Endothelial cell of umbilical vein (primary cell): ENCODE results near the gene TSPO. TPM values are rescaled to one million over a fixed set of nuclear protein-coding genes. Genes with fewer than 3 reads are reported as not detected.

Source experiments
- BruUV-seq: library from RNA; stranded (reverse); fragments of 400-500 nt; replicated peaks from 2 replicates; lab custom pipeline; 2021; lab: Mats Ljungman, UMichigan
- CTCF ChIA-PET: fragments of 300-600, 350-600 bp; sonication (Branson Sonifier 250); formaldehyde crosslinking; loops from one replicate; lab custom pipeline; 2021; ENCODE audit warnings: antibody characterized with exemption, inconsistent platforms; lab: Charles Lee
- POLR2A ChIA-PET: fragments of 300-600, 350-600 bp; sonication (Branson Sonifier 250); formaldehyde crosslinking; loops from one replicate; lab custom pipeline; 2021; ENCODE audit warnings: antibody characterized with exemption, inconsistent platforms; lab: Charles Lee
- DNase-seq: peaks from one replicate; pipeline ENCODE4 v3.0.0-alpha.2; 2011; ENCODE audit warnings: low read depth, low spot score
- FAIRE-seq: peaks from 2 replicates; lab custom pipeline; 2011; peaks lifted over from hg19 to GRCh38; lab: Jason Lieb, UNC
- H2AFZ ChIP-seq: 2 replicates; pipeline ENCODE4 v1.6.0; 2012; ENCODE audit warnings: low read depth, low read length, control low read depth, inconsistent platforms
- H3K27ac ChIP-seq: 2 replicates; pipeline ENCODE4 v1.5.1; 2011; ENCODE audit warnings: low read depth, mild to moderate bottlenecking, control low read depth, low read length, moderate library complexity; ENCODE audit not compliant: insufficient read depth
- H3K27me3 ChIP-seq, 2 experiments: 2 replicates each; pipeline versions ENCODE4 v1.6.0 to v1.6.1; 2011; ENCODE audit warnings: low read length in 2 of 2, mixed read lengths in 1 of 2; ENCODE audit not compliant: control insufficient read depth in 2 of 2, insufficient read depth in 2 of 2
- H3K36me3 ChIP-seq, 2 experiments: 2 replicates in 1 of 2; 3 replicates in 1 of 2; pipeline ENCODE4 v1.5.1; 2011; ENCODE audit warnings: low read length in 2 of 2, mild to moderate bottlenecking in 1 of 2, moderate library complexity in 1 of 2; ENCODE audit not compliant: control insufficient read depth in 2 of 2, insufficient read depth in 2 of 2; ENCODE audit errors: extremely low read depth in 1 of 2
- H3K4me1 ChIP-seq: 3 replicates; pipeline ENCODE4 v1.5.1; 2011; ENCODE audit warnings: mild to moderate bottlenecking, low read length; ENCODE audit not compliant: control insufficient read depth, insufficient read depth; ENCODE audit errors: extremely low read depth
- H3K4me2 ChIP-seq: 2 replicates; pipeline ENCODE4 v1.6.1; 2011; ENCODE audit warnings: low read length, control low read depth, mixed read lengths; ENCODE audit not compliant: insufficient read depth
- H3K4me3 ChIP-seq, 3 experiments: fragments of 200-600 bp in 1 of 3; sonication (generic), shearing (Covaris generic) in 1 of 3; replicated peaks in 1 of 3; 2 replicates each; pipeline ENCODE4 v1.5.1; 2011 to 2016; ENCODE audit warnings: control low read depth in 3 of 3, low read length in 3 of 3, mild to moderate bottlenecking in 2 of 3, inconsistent platforms in 1 of 3, low read depth in 1 of 3, moderate library complexity in 1 of 3; ENCODE audit not compliant: insufficient read depth in 1 of 3
- H3K79me2 ChIP-seq: 2 replicates; pipeline ENCODE4 v1.6.0; 2012; ENCODE audit warnings: low read length, inconsistent platforms; ENCODE audit not compliant: control insufficient read depth, insufficient read depth
- H3K9ac ChIP-seq: replicated peaks from 2 replicates; pipeline ENCODE3; 2011; ENCODE audit warnings: low read length, control low read depth; ENCODE audit not compliant: insufficient read depth; ENCODE audit errors: extremely low read depth
- H3K9me1 ChIP-seq: replicated peaks from 3 replicates; pipeline ENCODE4 v1.6.0; 2011; ENCODE audit warnings: mild to moderate bottlenecking, low read length; ENCODE audit not compliant: control insufficient read depth, insufficient read depth; ENCODE audit errors: extremely low read depth
- H3K9me3 ChIP-seq: replicated peaks from 2 replicates; pipeline ENCODE4 v1.5.1; 2012; ENCODE audit warnings: low read length, inconsistent platforms; ENCODE audit not compliant: control insufficient read depth, insufficient read depth
- H4K20me1 ChIP-seq: replicated peaks from 2 replicates; pipeline ENCODE3; 2011; ENCODE audit warnings: mild to moderate bottlenecking, low read length; ENCODE audit not compliant: control insufficient read depth, insufficient read depth; ENCODE audit errors: extremely low read depth
- EZH2 ChIP-seq: IDR thresholded peaks from 2 replicates; pipeline ENCODE4 v1.6.1; 2012; ENCODE audit warnings: borderline replicate concordance, low read depth, mild to moderate bottlenecking, moderate library complexity, low read length, inconsistent platforms; ENCODE audit not compliant: severe bottlenecking
- FOS ChIP-seq: IDR thresholded peaks from 2 replicates; pipeline ENCODE4 v1.6.1; 2011; ENCODE audit warnings: mild to moderate bottlenecking, low read length, moderate library complexity, borderline replicate concordance; ENCODE audit not compliant: insufficient read depth
- GATA2 ChIP-seq: IDR thresholded peaks from 2 replicates; pipeline ENCODE4 v1.7.0; 2011; ENCODE audit warnings: low read depth, mild to moderate bottlenecking, moderate library complexity, mixed read lengths, low read length; ENCODE audit not compliant: insufficient read length, insufficient read depth
- JUN ChIP-seq: IDR thresholded peaks from 2 replicates; pipeline ENCODE4 v1.6.1; 2011; ENCODE audit warnings: borderline replicate concordance, low read depth; ENCODE audit not compliant: insufficient read length, insufficient read depth
- MYC ChIP-seq: IDR thresholded peaks from one replicate; pipeline ENCODE4 v1.6.1; 2011; ENCODE audit warnings: mild to moderate bottlenecking, low read depth, low read length
- POLR2A ChIP-seq: IDR thresholded peaks from 2 replicates; pipeline ENCODE4 v1.6.1; 2012; ENCODE audit warnings: low read depth, mild to moderate bottlenecking, control low read depth, low read length
- POLR2AphosphoS5 ChIP-seq: IDR thresholded peaks from 2 replicates; pipeline ENCODE4 v1.6.1; 2012; ENCODE audit warnings: low read depth, mild to moderate bottlenecking, control low read depth, low read length, moderate library complexity; ENCODE audit not compliant: insufficient read depth
- dilution Hi-C: fragments of 300-500 bp; cut with MboI; formaldehyde crosslinking; loops from one replicate; pipeline ENCODE4 v1.15.0; 2019; ENCODE audit warnings: low sequenced_read_pairs; ENCODE audit not compliant: extremely low pct_ligation_motif_present
- intact Hi-C: fragments of 100-400 bp; cut with micrococcal nuclease; formaldehyde crosslinking; loops from one replicate; pipeline ENCODE4 v1.10.0; 2022
- polyA plus RNA-seq, 4 experiments: library from polyadenylated mRNA; depleted of rRNA in 3 of 4; stranded (reverse) in 3 of 4; unstranded in 1 of 4; fragments of >200 nt; gene quantifications; 2 replicates each; pipeline versions ENCODE4 v1.2.1 to v1.2.3, GENCODE V29; 2011 to 2012; ENCODE audit warnings: missing spikeins in 1 of 4
- total RNA-seq: library from RNA; stranded (reverse); gene quantifications from 2 replicates; pipeline ENCODE4 v1.2.3, GENCODE V29; 2021
- TF ChIP-seq, protein P1 (sequence below): IDR thresholded peaks from 2 replicates; pipeline ENCODE4 v1.6.1; 2011; ENCODE audit not compliant: insufficient read depth, insufficient read length
- TF ChIP-seq, protein P2 (sequence below), 2 donors: IDR thresholded peaks; 1 replicate in 1 of 2; 2 replicates in 1 of 2; pipeline ENCODE4 v1.5.1; 2011; ENCODE audit warnings: low read length in 2 of 2, mild to moderate bottlenecking in 2 of 2, moderate library complexity in 2 of 2, control low read depth in 1 of 2, inconsistent platforms in 1 of 2, low read depth in 1 of 2; ENCODE audit not compliant: insufficient read depth in 1 of 2; ENCODE audit errors: extremely low read depth in 1 of 2

TSPO gene
- total and polyA plus RNA-seq, 2 donors (not counting 3 experiments of a cell fraction or from before 2014, with no cell fraction given) = 328 to 720 TPM

DNA sequence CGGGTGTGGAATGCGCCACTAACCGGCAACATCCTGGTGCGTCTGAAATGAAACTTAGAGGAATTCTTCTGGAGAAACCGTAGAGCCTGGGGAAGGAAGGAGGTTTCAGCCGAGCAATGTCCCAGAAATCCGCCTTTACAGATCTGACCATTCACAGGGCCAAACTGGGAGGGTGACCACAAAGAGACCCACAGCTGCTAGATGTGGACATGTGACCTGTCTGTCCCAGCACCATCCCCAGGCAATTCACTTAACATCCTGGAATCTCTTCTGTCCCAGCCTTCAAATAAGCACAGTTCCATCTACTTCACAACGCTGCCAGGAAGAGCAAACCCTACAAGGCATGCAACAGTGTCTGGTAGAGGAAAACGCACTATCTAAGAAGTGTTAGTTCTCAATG is 18.0 kb upstream of the TSPO start:
- no peaks in the 10 kb centered on the region for H3K79me2 ChIP-seq

More for the DNA sequence above, 18.0 kb upstream of the TSPO start:
- TF ChIP-seq POLR2AphosphoS5 = no peak
- TF ChIP-seq POLR2A = no peak
- TF ChIP-seq GATA2 = no peak
- no peak for TF ChIP-seq EZH2
- TF ChIP-seq, protein P1, sequence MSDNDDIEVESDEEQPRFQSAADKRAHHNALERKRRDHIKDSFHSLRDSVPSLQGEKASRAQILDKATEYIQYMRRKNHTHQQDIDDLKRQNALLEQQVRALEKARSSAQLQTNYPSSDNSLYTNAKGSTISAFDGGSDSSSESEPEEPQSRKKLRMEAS = no peak
- no peak for TF ChIP-seq FOS
- TF ChIP-seq, protein P2, sequence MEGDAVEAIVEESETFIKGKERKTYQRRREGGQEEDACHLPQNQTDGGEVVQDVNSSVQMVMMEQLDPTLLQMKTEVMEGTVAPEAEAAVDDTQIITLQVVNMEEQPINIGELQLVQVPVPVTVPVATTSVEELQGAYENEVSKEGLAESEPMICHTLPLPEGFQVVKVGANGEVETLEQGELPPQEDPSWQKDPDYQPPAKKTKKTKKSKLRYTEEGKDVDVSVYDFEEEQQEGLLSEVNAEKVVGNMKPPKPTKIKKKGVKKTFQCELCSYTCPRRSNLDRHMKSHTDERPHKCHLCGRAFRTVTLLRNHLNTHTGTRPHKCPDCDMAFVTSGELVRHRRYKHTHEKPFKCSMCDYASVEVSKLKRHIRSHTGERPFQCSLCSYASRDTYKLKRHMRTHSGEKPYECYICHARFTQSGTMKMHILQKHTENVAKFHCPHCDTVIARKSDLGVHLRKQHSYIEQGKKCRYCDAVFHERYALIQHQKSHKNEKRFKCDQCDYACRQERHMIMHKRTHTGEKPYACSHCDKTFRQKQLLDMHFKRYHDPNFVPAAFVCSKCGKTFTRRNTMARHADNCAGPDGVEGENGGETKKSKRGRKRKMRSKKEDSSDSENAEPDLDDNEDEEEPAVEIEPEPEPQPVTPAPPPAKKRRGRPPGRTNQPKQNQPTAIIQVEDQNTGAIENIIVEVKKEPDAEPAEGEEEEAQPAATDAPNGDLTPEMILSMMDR (IDR thresholded peaks at IDR 0.05; ENCODE audit: extremely low read depth in 1 of 2, insufficient read depth in 1 of 2, low read depth in 1 of 2, low read length in 2 of 2) = no peak
- TF ChIP-seq MYC = no peak
- no peak for TF ChIP-seq JUN
- ChIA-PET POLR2A (no interaction called here), CTCF (no interaction called here)
- no TSS peak for BruUV-seq
- intact Hi-C loops (no loop called here), dilution Hi-C loops (no loop called here)
- H3K4me3 ChIP-seq = no peak overlapping the region
- H3K4me1 ChIP-seq = no peaks in the 10 kb centered on the region
- no peaks in the 10 kb centered on the region for H3K9me1 ChIP-seq
- FAIRE-seq = no peak
- DNase-seq = no peak
- no peak overlapping the region for H3K9ac ChIP-seq
- H3K27ac ChIP-seq = no peak overlapping the region
- H2AFZ ChIP-seq = no peak overlapping the region
- H3K4me2 ChIP-seq = no peak overlapping the region
- H4K20me1 ChIP-seq = no peaks in the 10 kb centered on the region
- peaks cover 0 to 23% of the 10 kb centered on the region in 2 experiments for H3K36me3 ChIP-seq
- H3K9me3 ChIP-seq = no peaks in the 10 kb centered on the region
- no peaks in the 10 kb centered on the region for H3K27me3 ChIP-seq
